Measurements from ENCODE around the gene DPAGT1. TPM values are rescaled to one million over a fixed set of nuclear protein-coding genes. Genes with fewer than 3 reads are reported as not detected.

The DPAGT1 gene
- total RNA-seq, 1 donor from 2014 or later: 18.2 TPM

GRCh38 chr11:119089319-119089718, 12.3 kb downstream of the DPAGT1 start:
- TF ChIP-seq POLR2A (IDR thresholded peaks at IDR 0.05): no peak
- TF ChIP-seq, protein P1, sequence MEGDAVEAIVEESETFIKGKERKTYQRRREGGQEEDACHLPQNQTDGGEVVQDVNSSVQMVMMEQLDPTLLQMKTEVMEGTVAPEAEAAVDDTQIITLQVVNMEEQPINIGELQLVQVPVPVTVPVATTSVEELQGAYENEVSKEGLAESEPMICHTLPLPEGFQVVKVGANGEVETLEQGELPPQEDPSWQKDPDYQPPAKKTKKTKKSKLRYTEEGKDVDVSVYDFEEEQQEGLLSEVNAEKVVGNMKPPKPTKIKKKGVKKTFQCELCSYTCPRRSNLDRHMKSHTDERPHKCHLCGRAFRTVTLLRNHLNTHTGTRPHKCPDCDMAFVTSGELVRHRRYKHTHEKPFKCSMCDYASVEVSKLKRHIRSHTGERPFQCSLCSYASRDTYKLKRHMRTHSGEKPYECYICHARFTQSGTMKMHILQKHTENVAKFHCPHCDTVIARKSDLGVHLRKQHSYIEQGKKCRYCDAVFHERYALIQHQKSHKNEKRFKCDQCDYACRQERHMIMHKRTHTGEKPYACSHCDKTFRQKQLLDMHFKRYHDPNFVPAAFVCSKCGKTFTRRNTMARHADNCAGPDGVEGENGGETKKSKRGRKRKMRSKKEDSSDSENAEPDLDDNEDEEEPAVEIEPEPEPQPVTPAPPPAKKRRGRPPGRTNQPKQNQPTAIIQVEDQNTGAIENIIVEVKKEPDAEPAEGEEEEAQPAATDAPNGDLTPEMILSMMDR (IDR thresholded peaks at IDR 0.05): no peak
- TF ChIP-seq POLR2AphosphoS5 (IDR thresholded peaks at IDR 0.05; ENCODE audit: insufficient read depth in 1 of 2, low read depth in 1 of 2): no peak
- intact Hi-C loops (cut with DNase I): no loop called here
- H3K36me3 ChIP-seq: no peaks in the 10 kb centered on the region
- DNase-seq (ENCODE audit: extremely low spot score in 2 of 2): no peak
- H3K9me3 ChIP-seq: no peaks in the 10 kb centered on the region
- no peak overlapping the region for H3K4me3 ChIP-seq
- no peaks in the 10 kb centered on the region for H3K27me3 ChIP-seq
- no peak overlapping the region for H3K27ac ChIP-seq
- H3K4me1 ChIP-seq: peaks cover 36% of the 10 kb centered on the region

GRCh38 chr11:119088406-119088805, 13.2 kb downstream of the DPAGT1 start:
- no peak for DNase-seq (ENCODE audit: extremely low spot score in 2 of 2)
- Histone ChIP-seq H3K36me3 (no peaks in the 10 kb centered on the region), H3K4me3 (no peak overlapping the region), H3K4me1 (peaks cover 29% of the 10 kb centered on the region), H3K27ac (no peak overlapping the region), H3K27me3 (no peaks in the 10 kb centered on the region), H3K9me3 (no peaks in the 10 kb centered on the region)
- intact Hi-C loops (cut with DNase I): no loop called here
- TF ChIP-seq, protein P1 (IDR thresholded peaks at IDR 0.05): no peak
- TF ChIP-seq POLR2AphosphoS5 (IDR thresholded peaks at IDR 0.05; ENCODE audit: insufficient read depth in 1 of 2, low read depth in 1 of 2) (no peak), POLR2A (IDR thresholded peaks at IDR 0.05) (no peak)

DNA sequence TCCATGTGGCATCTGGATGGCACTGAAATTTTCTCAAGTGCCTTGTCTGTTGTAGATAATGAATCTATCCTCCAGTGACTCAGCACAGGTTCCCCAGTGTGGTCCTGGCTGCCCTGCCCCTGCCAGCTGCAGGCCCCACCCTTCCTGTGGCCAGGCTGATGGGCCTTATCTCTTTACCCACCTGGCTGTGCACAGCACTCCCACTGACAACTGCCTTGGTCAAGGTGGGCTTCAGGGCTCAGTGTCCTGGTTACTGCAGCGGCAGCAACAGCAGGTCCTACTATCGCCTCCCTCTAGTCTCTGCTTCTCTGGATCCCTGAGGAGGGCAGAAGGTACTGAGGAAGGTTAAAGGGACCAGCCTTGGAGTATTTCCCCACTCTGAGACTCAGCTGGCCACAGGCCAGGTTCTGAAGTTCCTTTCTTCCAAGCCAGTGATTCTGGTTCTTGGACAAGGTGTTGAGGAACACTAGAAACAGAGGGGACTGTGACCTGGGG, 13.9 kb downstream of the DPAGT1 start:
- Histone ChIP-seq H3K36me3 (no peaks in the 10 kb centered on the region), H3K4me3 (no peak overlapping the region), H3K27ac (no peak overlapping the region), H3K27me3 (no peaks in the 10 kb centered on the region), H3K4me1 (peaks cover 23% of the 10 kb centered on the region), H3K9me3 (no peaks in the 10 kb centered on the region)
- TF ChIP-seq POLR2AphosphoS5 (IDR thresholded peaks at IDR 0.05; ENCODE audit: insufficient read depth in 1 of 2, low read depth in 1 of 2) (no peak), POLR2A (IDR thresholded peaks at IDR 0.05) (no peak)
- TF ChIP-seq, protein P1 (IDR thresholded peaks at IDR 0.05): no peak
- DNase-seq (ENCODE audit: extremely low spot score in 2 of 2): no peak
- intact Hi-C loops (cut with DNase I): no loop called here

DNA sequence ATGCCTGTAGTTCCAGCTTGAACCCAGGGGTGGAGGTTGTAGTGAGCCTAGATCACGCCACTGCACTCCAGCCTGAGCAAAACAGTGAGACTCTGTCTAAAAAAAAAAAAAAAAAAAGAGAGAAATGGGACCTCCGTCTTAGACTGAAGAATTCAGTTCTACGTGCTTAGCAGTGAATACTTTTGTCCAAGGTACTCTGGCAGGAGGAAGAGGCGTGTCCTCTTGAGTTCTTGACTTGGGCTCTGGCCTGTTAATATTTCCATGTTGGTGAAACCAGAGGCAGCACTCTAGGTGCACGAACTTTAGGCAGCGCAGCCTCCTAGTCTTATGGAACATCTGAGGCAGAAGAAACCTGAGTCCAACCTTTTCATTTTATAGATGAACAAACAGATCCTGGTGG, 14.5 kb downstream of the DPAGT1 start:
- H3K9me3 ChIP-seq: no peaks in the 10 kb centered on the region
- no peaks in the 10 kb centered on the region for H3K27me3 ChIP-seq
- TF ChIP-seq, protein P1 (IDR thresholded peaks at IDR 0.05): no peak
- TF ChIP-seq POLR2AphosphoS5 (IDR thresholded peaks at IDR 0.05; ENCODE audit: insufficient read depth in 1 of 2, low read depth in 1 of 2): no peak
- no peak for TF ChIP-seq POLR2A (IDR thresholded peaks at IDR 0.05)
- no peak overlapping the region for H3K27ac ChIP-seq
- intact Hi-C loops (cut with DNase I): no loop called here
- H3K4me3 ChIP-seq: no peak overlapping the region
- H3K36me3 ChIP-seq: peaks cover 0 to 3% of the 10 kb centered on the region in 2 donors
- DNase-seq (ENCODE audit: extremely low spot score in 2 of 2): no peak
- H3K4me1 ChIP-seq: peaks cover 16% of the 10 kb centered on the region

- peak overlapping the region; percentile 63 to 80 for H3K4me3 ChIP-seq
- peaks cover 0 to 20% of the 10 kb centered on the region in 2 donors for H3K36me3 ChIP-seq
- DNase-seq (ENCODE audit: extremely low spot score in 2 of 2): no peak
- peaks cover 16% of the 10 kb centered on the region for H3K4me1 ChIP-seq
- H3K27ac ChIP-seq: peak overlapping the region; percentile 63
- TF ChIP-seq POLR2A (IDR thresholded peaks at IDR 0.05) (no peak), POLR2AphosphoS5 (IDR thresholded peaks at IDR 0.05; ENCODE audit: insufficient read depth in 1 of 2, low read depth in 1 of 2) (no peak)
- TF ChIP-seq, protein P1 (IDR thresholded peaks at IDR 0.05): no peak
- H3K9me3 ChIP-seq: no peaks in the 10 kb centered on the region
- no peaks in the 10 kb centered on the region for H3K27me3 ChIP-seq
- intact Hi-C loops (cut with DNase I): no loop called here
Measured at GRCh38 chr11:119085437-119085847, 16.2 kb downstream of the DPAGT1 start.
